ENCODE results near the gene MYLIP.

MYLIP gene

GRCh38 chr6:16153211-16153820 lies 24.4 kb downstream of the MYLIP start:
- Histone ChIP-seq H3K4me2 (ENCODE audit: low read length) (no peak overlapping the region), H3K9ac (no peak overlapping the region), H3K4me1 (no peaks in the 10 kb centered on the region), H3K27me3 (ENCODE audit: control insufficient read depth, insufficient read depth, low read length) (no peaks in the 10 kb centered on the region), H3K36me3 (ENCODE audit: control insufficient read depth, insufficient read depth, low read length) (no peaks in the 10 kb centered on the region), H3K9me3 (ENCODE audit: control insufficient read depth, low read length) (no peaks in the 10 kb centered on the region), H3K4me3 (ENCODE audit: low read depth, low read length) (no peak overlapping the region), H3K79me2 (no peaks in the 10 kb centered on the region), H2AFZ (no peak overlapping the region), H3K27ac (no peak overlapping the region)
- no peak for TF ChIP-seq CTCF (IDR thresholded peaks at IDR 0.05)

- Histone ChIP-seq H2AFZ (no peak overlapping the region), H3K4me1 (no peaks in the 10 kb centered on the region), H3K27me3 (ENCODE audit: control insufficient read depth, insufficient read depth, low read length) (no peaks in the 10 kb centered on the region), H3K4me3 (ENCODE audit: low read depth, low read length) (no peak overlapping the region), H3K4me2 (ENCODE audit: low read length) (no peak overlapping the region), H3K36me3 (ENCODE audit: control insufficient read depth, insufficient read depth, low read length) (no peaks in the 10 kb centered on the region), H3K9ac (no peak overlapping the region), H3K9me3 (ENCODE audit: control insufficient read depth, low read length) (no peaks in the 10 kb centered on the region), H3K79me2 (no peaks in the 10 kb centered on the region), H3K27ac (no peak overlapping the region)
- TF ChIP-seq CTCF (IDR thresholded peaks at IDR 0.05): no peak
Observed at GRCh38 chr6:16154904-16155303, 26.0 kb downstream of the MYLIP start.

GRCh38 chr6:16157492-16157891 lies 28.6 kb downstream of the MYLIP start:
- H3K4me3 ChIP-seq (ENCODE audit: low read depth, low read length): no peak overlapping the region
- no peaks in the 10 kb centered on the region for H3K79me2 ChIP-seq
- no peak for TF ChIP-seq CTCF (IDR thresholded peaks at IDR 0.05)
- no peaks in the 10 kb centered on the region for H3K36me3 ChIP-seq (ENCODE audit: control insufficient read depth, insufficient read depth, low read length)
- no peaks in the 10 kb centered on the region for H3K9me3 ChIP-seq (ENCODE audit: control insufficient read depth, low read length)
- H2AFZ ChIP-seq: no peak overlapping the region
- no peak overlapping the region for H3K4me2 ChIP-seq (ENCODE audit: low read length)
- no peak overlapping the region for H3K27ac ChIP-seq
- H3K4me1 ChIP-seq: no peaks in the 10 kb centered on the region
- H3K27me3 ChIP-seq (ENCODE audit: control insufficient read depth, insufficient read depth, low read length): no peaks in the 10 kb centered on the region
- H3K9ac ChIP-seq: no peak overlapping the region

- no peaks in the 10 kb centered on the region for H3K4me1 ChIP-seq
- no peak overlapping the region for H3K4me2 ChIP-seq (ENCODE audit: low read length)
- H3K36me3 ChIP-seq (ENCODE audit: control insufficient read depth, insufficient read depth, low read length): no peaks in the 10 kb centered on the region
- no peaks in the 10 kb centered on the region for H3K79me2 ChIP-seq
- no peak overlapping the region for H2AFZ ChIP-seq
- H3K4me3 ChIP-seq (ENCODE audit: low read depth, low read length): no peak overlapping the region
- no peaks in the 10 kb centered on the region for H3K27me3 ChIP-seq (ENCODE audit: control insufficient read depth, insufficient read depth, low read length)
- no peak overlapping the region for H3K9ac ChIP-seq
- H3K27ac ChIP-seq: no peak overlapping the region
- no peak for TF ChIP-seq CTCF (IDR thresholded peaks at IDR 0.05)
- H3K9me3 ChIP-seq (ENCODE audit: control insufficient read depth, low read length): no peaks in the 10 kb centered on the region
Observed at GRCh38 chr6:16157909-16158308, 29.0 kb downstream of the MYLIP start.

- no peak for TF ChIP-seq CTCF (IDR thresholded peaks at IDR 0.05)
- Histone ChIP-seq H3K27ac (no peak overlapping the region), H3K9ac (no peak overlapping the region), H3K79me2 (no peaks in the 10 kb centered on the region), H3K9me3 (ENCODE audit: control insufficient read depth, low read length) (no peaks in the 10 kb centered on the region), H3K4me1 (no peaks in the 10 kb centered on the region), H3K36me3 (ENCODE audit: control insufficient read depth, insufficient read depth, low read length) (no peaks in the 10 kb centered on the region), H3K4me2 (ENCODE audit: low read length) (no peak overlapping the region), H3K27me3 (ENCODE audit: control insufficient read depth, insufficient read depth, low read length) (no peaks in the 10 kb centered on the region), H3K4me3 (ENCODE audit: low read depth, low read length) (no peak overlapping the region), H2AFZ (no peak overlapping the region)
Observed at GRCh38 chr6:16158943-16159557, 30.2 kb downstream of the MYLIP start.
